GM19324 (cell line): Measurements from ENCODE around the gene PIK3CD.
"Not testable (repeated sequence)": the region's sequence is repeated elsewhere in the genome, so short reads cannot be mapped to it uniquely, and the experiment has no call there.

ENCODE experiments used
- ATAC-seq: cut with Tn5 transposase; IDR thresholded peaks from one replicate; pipeline ENCODE4 v1.9.1; 2021; ENCODE audit warnings: mild to moderate bottlenecking, moderate library complexity; ENCODE audit not compliant: unreplicated experiment, low FRiP score

The PIK3CD gene

GRCh38 chr1:9653491-9654050 is 2.0 kb downstream of the PIK3CD start:
- no peak for ATAC-seq

DNA sequence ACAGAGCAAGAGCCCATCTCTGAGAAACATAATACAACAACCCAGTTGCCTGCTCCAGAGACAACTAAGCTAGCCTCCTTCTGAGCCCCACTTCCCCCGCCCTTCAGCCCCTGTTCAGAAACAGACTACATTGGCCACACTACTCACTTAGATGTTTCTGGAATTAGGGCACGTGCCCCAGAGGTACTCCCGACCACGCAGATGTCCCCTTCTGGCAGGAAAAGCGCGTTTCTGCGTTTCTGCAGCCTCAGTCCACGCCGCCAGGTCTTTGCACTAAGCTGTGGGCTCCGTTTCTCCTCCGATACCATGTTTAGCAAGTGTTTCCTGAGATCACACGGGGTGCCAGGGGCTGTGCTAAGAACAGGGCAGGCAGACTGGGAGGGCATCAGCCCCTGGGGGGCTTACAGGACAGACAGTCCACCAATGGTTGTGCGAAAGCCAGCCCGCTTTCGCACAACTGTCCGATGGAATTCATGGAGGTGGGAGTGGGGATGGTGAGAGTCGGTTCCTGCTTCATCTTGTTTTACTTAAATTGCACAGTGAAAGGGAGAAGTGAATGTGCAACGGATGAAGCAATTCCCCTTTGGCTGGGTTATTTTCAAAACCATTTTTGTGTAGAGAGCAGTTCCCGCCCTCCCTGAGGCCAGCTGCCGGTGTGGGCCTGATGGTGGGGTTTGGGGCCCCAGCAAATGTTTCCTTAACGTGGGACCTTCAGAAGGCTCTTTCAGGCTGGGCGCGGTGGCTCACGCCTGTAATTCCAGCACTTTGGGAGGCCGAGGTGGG is 2.7 kb downstream of the PIK3CD start:
- no peak for ATAC-seq

- no peak for ATAC-seq
These were observed 3.5 kb downstream of the PIK3CD start for GRCh38 chr1:9654834-9655723.

- ATAC-seq = no peak
These were observed 4.3 kb downstream of the PIK3CD start for GRCh38 chr1:9655836-9656235.

- ATAC-seq = no peak
These were observed 6.0 kb downstream of the PIK3CD start for GRCh38 chr1:9657521-9658032.

GRCh38 chr1:9658199-9658598 is 6.7 kb downstream of the PIK3CD start:
- no peak for ATAC-seq

- no peak for ATAC-seq
These were observed 7.8 kb downstream of the PIK3CD start for GRCh38 chr1:9659328-9659727.

DNA sequence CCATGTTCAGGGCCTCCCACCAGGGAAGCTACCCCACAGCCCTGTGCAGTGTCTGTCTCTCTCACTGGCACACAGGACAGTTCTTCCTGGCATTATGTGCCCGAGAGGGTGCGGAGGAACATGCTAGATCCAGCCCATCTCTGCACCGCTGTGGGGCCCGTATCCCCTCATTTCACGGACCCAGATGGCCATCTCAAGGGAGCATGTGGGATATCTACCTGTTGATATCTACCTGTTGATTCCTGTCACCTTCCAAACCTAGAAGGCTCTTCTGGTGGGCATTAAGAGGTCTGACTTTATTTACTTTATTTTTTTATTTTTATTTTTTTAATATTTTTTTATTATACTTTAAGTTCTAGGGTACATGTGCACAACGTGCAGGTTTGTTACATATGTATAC is 11.7 kb downstream of the PIK3CD start:
- no peak for ATAC-seq

GRCh38 chr1:9665193-9665592 is 13.7 kb downstream of the PIK3CD start:
- no peak for ATAC-seq

DNA sequence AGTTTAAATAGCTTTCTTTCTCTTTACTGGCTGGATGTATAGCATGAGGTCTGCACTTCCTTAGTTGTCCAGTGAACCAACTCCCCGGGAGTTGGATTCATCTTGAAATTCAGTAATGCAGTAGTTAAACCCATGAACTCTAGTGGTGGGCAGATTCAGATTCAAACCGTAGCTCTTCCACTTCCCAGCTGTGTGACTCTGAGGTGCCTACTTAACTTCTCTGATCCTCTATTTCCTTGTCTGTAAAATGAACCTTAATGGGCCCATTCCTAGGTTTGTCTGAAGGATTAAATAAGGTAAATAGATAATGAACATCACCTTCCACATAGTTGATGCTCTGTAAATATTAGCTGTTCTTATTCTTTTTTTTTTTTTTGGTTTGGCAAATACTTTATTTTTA is 16.5 kb downstream of the PIK3CD start:
- ATAC-seq = no peak

GRCh38 chr1:9670085-9670484 is 18.6 kb downstream of the PIK3CD start:
- no peak for ATAC-seq

DNA sequence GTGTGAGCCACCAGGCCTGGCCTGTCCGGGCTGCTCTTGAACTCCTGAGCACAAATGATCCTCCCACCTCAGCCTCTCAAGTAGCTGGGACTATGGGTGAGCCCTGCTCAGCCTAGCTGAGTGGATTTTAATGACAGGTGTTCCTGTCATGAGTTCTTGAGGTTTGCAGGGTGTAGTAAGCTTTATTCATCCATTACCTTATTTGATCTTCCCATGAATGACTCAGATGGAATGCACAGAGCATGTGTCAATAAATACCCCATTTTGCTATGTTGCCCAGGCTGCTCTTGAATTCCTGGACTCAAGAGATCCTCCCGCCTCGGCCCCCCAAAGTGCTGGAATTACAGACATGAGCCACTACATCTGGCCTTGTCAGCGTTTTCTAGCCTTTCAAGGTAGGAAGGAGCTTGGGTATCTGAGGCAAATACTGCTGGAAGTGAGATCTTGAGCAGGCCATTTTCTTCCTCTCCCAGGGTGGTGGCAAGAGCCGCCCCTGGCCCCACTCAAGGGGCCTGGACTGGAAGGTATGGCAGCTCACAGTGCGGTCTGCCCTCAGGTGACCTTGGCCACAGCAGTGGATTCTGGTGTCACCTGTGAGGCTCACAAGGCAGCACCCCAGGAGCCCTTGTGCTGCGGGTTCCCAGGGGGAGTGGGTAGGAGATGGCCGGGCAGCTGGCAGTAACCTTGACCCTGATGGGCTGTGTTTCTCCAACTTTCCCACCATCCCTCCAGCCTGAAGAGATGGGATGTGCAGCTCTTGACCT is 20.0 kb downstream of the PIK3CD start:
- no peak for ATAC-seq

- no peak for ATAC-seq
These were observed 20.9 kb downstream of the PIK3CD start for GRCh38 chr1:9672444-9672843.

DNA sequence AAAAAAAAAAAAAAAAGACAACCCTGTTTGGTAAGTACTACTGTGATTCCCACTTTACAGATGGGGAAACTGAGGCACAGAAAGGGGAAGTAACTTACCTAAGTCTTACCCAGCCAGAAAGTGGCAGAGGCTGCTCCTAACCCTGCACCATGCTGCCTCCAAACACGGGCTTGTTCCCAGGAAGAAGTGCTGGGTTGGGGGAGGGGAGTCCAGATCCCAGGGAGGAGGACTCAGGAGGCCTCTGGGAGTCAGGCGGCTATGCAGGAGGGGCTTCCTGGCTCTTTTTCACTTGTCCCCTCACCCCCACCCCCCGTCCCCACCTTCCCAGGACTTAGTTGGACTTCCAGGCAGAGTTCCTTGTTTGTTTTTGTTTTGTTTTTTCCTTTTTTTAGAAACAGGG is 23.9 kb downstream of the PIK3CD start:
- ATAC-seq = no peak

DNA sequence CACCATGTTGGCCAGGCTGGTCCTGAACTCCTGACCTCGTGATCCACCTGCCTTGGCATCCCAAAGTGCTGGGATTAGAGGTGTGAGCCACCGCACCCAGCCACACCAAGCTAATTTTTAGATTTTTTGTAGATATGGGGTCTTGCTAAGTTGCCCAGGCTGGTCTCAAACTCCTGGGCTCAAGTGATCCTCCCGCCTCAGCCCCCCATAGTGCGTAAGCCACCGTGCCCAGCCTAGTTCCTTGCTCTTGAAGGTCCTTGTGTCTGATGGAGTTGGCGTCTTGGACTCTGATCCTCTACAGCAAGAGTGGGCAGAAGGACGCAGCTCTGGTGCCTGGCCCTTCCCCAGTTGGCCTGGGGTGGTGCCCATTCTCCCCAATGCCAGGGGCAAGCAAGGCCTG is 24.6 kb downstream of the PIK3CD start:
- not testable (repeated sequence) for ATAC-seq

DNA sequence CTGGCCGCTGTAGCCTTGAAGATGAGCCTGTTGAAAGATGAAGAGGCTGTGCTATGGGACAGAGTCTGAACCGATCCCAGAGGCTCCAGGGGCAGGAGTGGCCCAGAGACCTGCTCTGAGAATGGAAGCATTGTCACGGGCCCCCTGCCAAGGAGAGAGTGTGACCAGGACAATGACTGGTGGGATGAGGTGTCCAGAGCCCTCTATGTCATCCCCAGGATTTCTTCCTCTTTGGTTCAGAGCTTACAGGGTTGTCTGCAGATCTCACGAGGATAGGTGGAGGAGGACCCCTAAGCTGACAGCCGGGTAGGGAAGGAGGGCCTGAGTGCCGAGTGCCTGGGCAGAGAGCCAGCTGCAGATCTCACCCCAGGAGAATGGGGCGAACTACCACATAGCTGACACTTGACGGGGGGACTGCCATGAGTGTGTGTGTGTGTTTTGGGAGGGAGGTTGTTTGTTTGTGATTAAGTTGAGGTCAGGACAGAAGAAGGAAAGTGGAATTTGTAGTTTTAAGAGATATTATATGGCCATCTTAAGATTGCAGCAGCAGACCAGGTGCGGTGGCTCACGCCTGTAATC is 25.4 kb downstream of the PIK3CD start:
- ATAC-seq = no peak

- ATAC-seq = no peak
These were observed 28.6 kb downstream of the PIK3CD start for GRCh38 chr1:9680091-9680490.

DNA sequence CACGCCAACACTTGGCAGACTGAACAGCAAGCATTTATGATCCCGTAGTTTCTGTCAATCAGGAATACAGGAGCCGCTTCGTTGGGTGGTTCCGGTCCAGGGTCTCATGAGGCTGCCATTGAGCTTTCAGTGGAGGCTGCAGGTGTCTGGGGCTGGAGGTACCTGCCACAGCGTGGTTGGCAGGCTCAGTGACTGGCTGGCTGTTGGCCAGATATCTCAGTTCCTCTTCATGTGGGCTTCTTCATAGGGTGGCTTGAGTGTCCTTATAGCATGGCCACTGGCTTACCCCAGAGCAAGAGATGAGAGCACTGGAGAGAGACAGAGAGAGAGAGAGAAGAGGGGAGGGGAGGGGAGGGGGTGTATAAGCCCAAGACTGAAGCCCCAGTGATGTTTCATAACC is 29.3 kb downstream of the PIK3CD start:
- no peak for ATAC-seq

DNA sequence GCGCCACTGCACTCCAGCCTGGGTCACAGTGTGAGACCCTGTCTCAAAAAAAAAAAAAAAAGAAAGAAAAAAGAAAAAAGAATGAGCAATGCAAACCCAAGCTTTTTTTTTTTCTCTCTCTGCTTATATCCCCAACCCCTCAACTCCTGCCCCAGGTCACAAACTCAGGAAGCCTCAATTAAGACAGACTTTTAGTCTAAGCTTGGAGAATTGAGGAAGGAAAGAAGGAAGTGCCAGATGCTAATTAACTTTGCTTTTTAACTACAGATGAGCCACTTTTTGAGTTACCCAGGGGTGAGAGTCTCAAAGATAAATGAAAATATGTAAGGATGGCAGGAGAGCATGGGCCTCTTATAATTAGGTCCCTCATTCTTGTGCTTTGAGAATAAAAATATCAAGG is 33.3 kb downstream of the PIK3CD start:
- ATAC-seq = no peak
